GM18499 (cell line): ENCODE results near the gene TPM3.
"Not testable (repeated sequence)": the region's sequence is repeated elsewhere in the genome, so short reads cannot be mapped to it uniquely, and the experiment has no call there.

Experiments
- ATAC-seq: cut with Tn5 transposase; IDR thresholded peaks from one replicate; pipeline ENCODE4 v1.9.1; 2021; ENCODE audit warnings: moderate number of reproducible peaks; ENCODE audit not compliant: insufficient read depth, unreplicated experiment

TPM3 gene

GRCh38 chr1:154171223-154171583 lies 20.7 kb downstream of the TPM3 start:
- ATAC-seq = no peak

- ATAC-seq = no peak
These were observed 21.2 kb downstream of the TPM3 start for GRCh38 chr1:154170547-154171222.

- no peak for ATAC-seq
These were observed 24.4 kb downstream of the TPM3 start for GRCh38 chr1:154167461-154167860.

GRCh38 chr1:154166207-154166606 lies 25.7 kb downstream of the TPM3 start:
- ATAC-seq = no peak

- ATAC-seq = no peak
These were observed 32.3 kb downstream of the TPM3 start for GRCh38 chr1:154159554-154159953.

- no peak for ATAC-seq
These were observed 33.4 kb downstream of the TPM3 start for GRCh38 chr1:154158307-154159125.

- no peak for ATAC-seq
These were observed 34.2 kb downstream of the TPM3 start for GRCh38 chr1:154157520-154158306.

GRCh38 chr1:154155251-154155650 lies 36.6 kb downstream of the TPM3 start:
- ATAC-seq = no peak

GRCh38 chr1:154154534-154155191 lies 37.2 kb downstream of the TPM3 start, which contains the start of gene NUP210L:
TSS of gene NUP210L (minus strand) at chr1:154155073.
- no peak for ATAC-seq

- no peak for ATAC-seq
These were observed 37.8 kb downstream of the TPM3 start for GRCh38 chr1:154154053-154154452.

GRCh38 chr1:154151311-154151710 lies 40.6 kb downstream of the TPM3 start:
- no peak for ATAC-seq

GRCh38 chr1:154148807-154149206 lies 43.1 kb downstream of the TPM3 start:
- ATAC-seq = no peak

GRCh38 chr1:154147505-154147904 lies 44.4 kb downstream of the TPM3 start:
- ATAC-seq = not testable (repeated sequence)

GRCh38 chr1:154145986-154146385 lies 45.9 kb downstream of the TPM3 start:
- ATAC-seq = no peak

GRCh38 chr1:154142358-154142757 lies 49.5 kb downstream of the TPM3 start:
- ATAC-seq = no peak

- no peak for ATAC-seq
These were observed 50.7 kb downstream of the TPM3 start for GRCh38 chr1:154141240-154141639.

GRCh38 chr1:154137888-154138287 lies 54.0 kb downstream of the TPM3 start:
- ATAC-seq = no peak

- ATAC-seq = no peak
These were observed 58.6 kb downstream of the TPM3 start for GRCh38 chr1:154133256-154133655.

- ATAC-seq = no peak
These were observed 62.4 kb downstream of the TPM3 start for GRCh38 chr1:154129391-154129970.

GRCh38 chr1:154123205-154123604 lies 68.7 kb downstream of the TPM3 start:
- ATAC-seq = not testable (repeated sequence)
